H54 (cell line): ENCODE results near the gene SH3TC1.

ENCODE experiments used
- DNase-seq: peaks from one replicate; pipeline ENCODE4 v3.0.0; 2011; ENCODE audit warnings: low spot score, mixed read lengths; ENCODE audit not compliant: insufficient read length
- FAIRE-seq: peaks from 3 replicates; lab custom pipeline; 2011; peaks lifted over from hg19 to GRCh38; lab: Jason Lieb, UNC
- POLR2A ChIP-seq: IDR thresholded peaks from 2 replicates; pipeline ENCODE4 v1.6.1; 2011; ENCODE audit warnings: low read depth, mild to moderate bottlenecking, low read length

Gene SH3TC1

GRCh38 chr4:8269535-8270417 lies 70.7 kb downstream of the SH3TC1 start, which contains the start of gene HTRA3:
HTRA3 (plus strand) TSS chr4:8269754; CDS start chr4:8269969, 215 bp downstream.
- peak; percentile 88 for TF ChIP-seq POLR2A
- FAIRE-seq (no peak), DNase-seq (no peak)

GRCh38 chr4:8270418-8270771 lies 71.3 kb downstream of the SH3TC1 start:
- FAIRE-seq, result no peak
- no peak for DNase-seq
- TF ChIP-seq POLR2A, result no peak

GRCh38 chr4:8270912-8271815 lies 72.1 kb downstream of the SH3TC1 start:
- FAIRE-seq (no peak), DNase-seq (no peak)
- no peak for TF ChIP-seq POLR2A

GRCh38 chr4:8271821-8272220 lies 72.7 kb downstream of the SH3TC1 start:
- DNase-seq (no peak), FAIRE-seq (no peak)
- TF ChIP-seq POLR2A, result no peak

- no peak for DNase-seq
- TF ChIP-seq POLR2A, result no peak
- FAIRE-seq, result no peak
Measured at GRCh38 chr4:8272472-8273428, 73.7 kb downstream of the SH3TC1 start.

- no peak for FAIRE-seq
- DNase-seq, result no peak
- TF ChIP-seq POLR2A, result no peak
Measured at GRCh38 chr4:8273450-8273849, 74.4 kb downstream of the SH3TC1 start.

- no peak for FAIRE-seq
- no peak for TF ChIP-seq POLR2A
- DNase-seq, result no peak
Measured at GRCh38 chr4:8274066-8274652, 75.1 kb downstream of the SH3TC1 start.

GRCh38 chr4:8274765-8275547 lies 75.9 kb downstream of the SH3TC1 start:
- TF ChIP-seq POLR2A, result no peak
- FAIRE-seq, result no peak
- DNase-seq, result no peak

GRCh38 chr4:8275548-8275910 lies 76.4 kb downstream of the SH3TC1 start:
- FAIRE-seq (no peak), DNase-seq (no peak)
- no peak for TF ChIP-seq POLR2A

- FAIRE-seq (no peak), DNase-seq (no peak)
- no peak for TF ChIP-seq POLR2A
Measured at GRCh38 chr4:8276358-8277240, 77.5 kb downstream of the SH3TC1 start.

GRCh38 chr4:8277356-8278008 lies 78.4 kb downstream of the SH3TC1 start:
- DNase-seq, result no peak
- no peak for FAIRE-seq
- no peak for TF ChIP-seq POLR2A
